Endothelial cell of umbilical vein (primary cell): ENCODE data around the gene KCNJ15. TPM values are rescaled to one million over a fixed set of nuclear protein-coding genes. Genes with fewer than 3 reads are reported as not detected.

ENCODE experiments used
- BruUV-seq: library from RNA; stranded (reverse); fragments of 400-500 nt; replicated peaks from 2 replicates; lab custom pipeline; 2021; lab: Mats Ljungman, UMichigan
- CTCF ChIA-PET: fragments of 300-600, 350-600 bp; sonication (Branson Sonifier 250); formaldehyde crosslinking; loops from one replicate; lab custom pipeline; 2021; ENCODE audit warnings: antibody characterized with exemption, inconsistent platforms; lab: Charles Lee
- POLR2A ChIA-PET: fragments of 300-600, 350-600 bp; sonication (Branson Sonifier 250); formaldehyde crosslinking; loops from one replicate; lab custom pipeline; 2021; ENCODE audit warnings: antibody characterized with exemption, inconsistent platforms; lab: Charles Lee
- DNase-seq: peaks from one replicate; pipeline ENCODE4 v3.0.0-alpha.2; 2011; ENCODE audit warnings: low read depth, low spot score
- FAIRE-seq: peaks from 2 replicates; lab custom pipeline; 2011; peaks lifted over from hg19 to GRCh38; lab: Jason Lieb, UNC
- H2AFZ ChIP-seq: 2 replicates; pipeline ENCODE4 v1.6.0; 2012; ENCODE audit warnings: low read depth, low read length, control low read depth, inconsistent platforms
- H3K27ac ChIP-seq: 2 replicates; pipeline ENCODE4 v1.5.1; 2011; ENCODE audit warnings: low read depth, mild to moderate bottlenecking, control low read depth, low read length, moderate library complexity; ENCODE audit not compliant: insufficient read depth
- H3K27me3 ChIP-seq, 2 experiments: 2 replicates each; pipeline versions ENCODE4 v1.6.0 to v1.6.1; 2011; ENCODE audit warnings: low read length in 2 of 2, mixed read lengths in 1 of 2; ENCODE audit not compliant: control insufficient read depth in 2 of 2, insufficient read depth in 2 of 2
- H3K36me3 ChIP-seq, 2 experiments: 2 replicates in 1 of 2; 3 replicates in 1 of 2; pipeline ENCODE4 v1.5.1; 2011; ENCODE audit warnings: low read length in 2 of 2, mild to moderate bottlenecking in 1 of 2, moderate library complexity in 1 of 2; ENCODE audit not compliant: control insufficient read depth in 2 of 2, insufficient read depth in 2 of 2; ENCODE audit errors: extremely low read depth in 1 of 2
- H3K4me1 ChIP-seq: 3 replicates; pipeline ENCODE4 v1.5.1; 2011; ENCODE audit warnings: mild to moderate bottlenecking, low read length; ENCODE audit not compliant: control insufficient read depth, insufficient read depth; ENCODE audit errors: extremely low read depth
- H3K4me2 ChIP-seq: 2 replicates; pipeline ENCODE4 v1.6.1; 2011; ENCODE audit warnings: low read length, control low read depth, mixed read lengths; ENCODE audit not compliant: insufficient read depth
- H3K4me3 ChIP-seq, 3 experiments: fragments of 200-600 bp in 1 of 3; sonication (generic), shearing (Covaris generic) in 1 of 3; replicated peaks in 1 of 3; 2 replicates each; pipeline ENCODE4 v1.5.1; 2011 to 2016; ENCODE audit warnings: control low read depth in 3 of 3, low read length in 3 of 3, mild to moderate bottlenecking in 2 of 3, inconsistent platforms in 1 of 3, low read depth in 1 of 3, moderate library complexity in 1 of 3; ENCODE audit not compliant: insufficient read depth in 1 of 3
- H3K79me2 ChIP-seq: 2 replicates; pipeline ENCODE4 v1.6.0; 2012; ENCODE audit warnings: low read length, inconsistent platforms; ENCODE audit not compliant: control insufficient read depth, insufficient read depth
- H3K9ac ChIP-seq: replicated peaks from 2 replicates; pipeline ENCODE3; 2011; ENCODE audit warnings: low read length, control low read depth; ENCODE audit not compliant: insufficient read depth; ENCODE audit errors: extremely low read depth
- H3K9me1 ChIP-seq: replicated peaks from 3 replicates; pipeline ENCODE4 v1.6.0; 2011; ENCODE audit warnings: mild to moderate bottlenecking, low read length; ENCODE audit not compliant: control insufficient read depth, insufficient read depth; ENCODE audit errors: extremely low read depth
- H3K9me3 ChIP-seq: replicated peaks from 2 replicates; pipeline ENCODE4 v1.5.1; 2012; ENCODE audit warnings: low read length, inconsistent platforms; ENCODE audit not compliant: control insufficient read depth, insufficient read depth
- H4K20me1 ChIP-seq: replicated peaks from 2 replicates; pipeline ENCODE3; 2011; ENCODE audit warnings: mild to moderate bottlenecking, low read length; ENCODE audit not compliant: control insufficient read depth, insufficient read depth; ENCODE audit errors: extremely low read depth
- CTCF ChIP-seq, 2 donors: IDR thresholded peaks; 1 replicate in 1 of 2; 2 replicates in 1 of 2; pipeline ENCODE4 v1.5.1; 2011; ENCODE audit warnings: low read length in 2 of 2, mild to moderate bottlenecking in 2 of 2, moderate library complexity in 2 of 2, control low read depth in 1 of 2, inconsistent platforms in 1 of 2, low read depth in 1 of 2; ENCODE audit not compliant: insufficient read depth in 1 of 2; ENCODE audit errors: extremely low read depth in 1 of 2
- EZH2 ChIP-seq: IDR thresholded peaks from 2 replicates; pipeline ENCODE4 v1.6.1; 2012; ENCODE audit warnings: borderline replicate concordance, low read depth, mild to moderate bottlenecking, moderate library complexity, low read length, inconsistent platforms; ENCODE audit not compliant: severe bottlenecking
- FOS ChIP-seq: IDR thresholded peaks from 2 replicates; pipeline ENCODE4 v1.6.1; 2011; ENCODE audit warnings: mild to moderate bottlenecking, low read length, moderate library complexity, borderline replicate concordance; ENCODE audit not compliant: insufficient read depth
- GATA2 ChIP-seq: IDR thresholded peaks from 2 replicates; pipeline ENCODE4 v1.7.0; 2011; ENCODE audit warnings: low read depth, mild to moderate bottlenecking, moderate library complexity, mixed read lengths, low read length; ENCODE audit not compliant: insufficient read length, insufficient read depth
- JUN ChIP-seq: IDR thresholded peaks from 2 replicates; pipeline ENCODE4 v1.6.1; 2011; ENCODE audit warnings: borderline replicate concordance, low read depth; ENCODE audit not compliant: insufficient read length, insufficient read depth
- MAX ChIP-seq: IDR thresholded peaks from 2 replicates; pipeline ENCODE4 v1.6.1; 2011; ENCODE audit not compliant: insufficient read depth, insufficient read length
- MYC ChIP-seq: IDR thresholded peaks from one replicate; pipeline ENCODE4 v1.6.1; 2011; ENCODE audit warnings: mild to moderate bottlenecking, low read depth, low read length
- POLR2A ChIP-seq: IDR thresholded peaks from 2 replicates; pipeline ENCODE4 v1.6.1; 2012; ENCODE audit warnings: low read depth, mild to moderate bottlenecking, control low read depth, low read length
- POLR2AphosphoS5 ChIP-seq: IDR thresholded peaks from 2 replicates; pipeline ENCODE4 v1.6.1; 2012; ENCODE audit warnings: low read depth, mild to moderate bottlenecking, control low read depth, low read length, moderate library complexity; ENCODE audit not compliant: insufficient read depth
- dilution Hi-C: fragments of 300-500 bp; cut with MboI; formaldehyde crosslinking; loops from one replicate; pipeline ENCODE4 v1.15.0; 2019; ENCODE audit warnings: low sequenced_read_pairs; ENCODE audit not compliant: extremely low pct_ligation_motif_present
- intact Hi-C: fragments of 100-400 bp; cut with micrococcal nuclease; formaldehyde crosslinking; loops from one replicate; pipeline ENCODE4 v1.10.0; 2022
- polyA plus RNA-seq, 4 experiments: library from polyadenylated mRNA; depleted of rRNA in 3 of 4; stranded (reverse) in 3 of 4; unstranded in 1 of 4; fragments of >200 nt; gene quantifications; 2 replicates each; pipeline versions ENCODE4 v1.2.1 to v1.2.3, GENCODE V29; 2011 to 2012; ENCODE audit warnings: missing spikeins in 1 of 4
- total RNA-seq: library from RNA; stranded (reverse); gene quantifications from 2 replicates; pipeline ENCODE4 v1.2.3, GENCODE V29; 2021

KCNJ15 gene
- total and polyA plus RNA-seq, 2 donors (not counting 3 experiments of a cell fraction or from before 2014, with no cell fraction given): 1.4 to 1.5 TPM

- Histone ChIP-seq H3K36me3 (no peaks in the 10 kb centered on the region), H4K20me1 (no peaks in the 10 kb centered on the region), H3K9me3 (no peaks in the 10 kb centered on the region), H2AFZ (no peak overlapping the region), H3K4me2 (no peak overlapping the region), H3K4me3 (no peak overlapping the region), H3K79me2 (no peaks in the 10 kb centered on the region), H3K9me1 (no peaks in the 10 kb centered on the region), H3K27me3 (peaks cover 8 to 32% of the 10 kb centered on the region in 2 experiments), H3K4me1 (no peaks in the 10 kb centered on the region), H3K27ac (no peak overlapping the region), H3K9ac (no peak overlapping the region)
- ChIA-PET POLR2A (no interaction called here), CTCF (no interaction called here)
- no TSS peak for BruUV-seq
- DNase-seq (no peak), FAIRE-seq (no peak)
- dilution Hi-C loops (no loop called here), intact Hi-C loops (no loop called here)
- no peak for TF ChIP-seq FOS
- TF ChIP-seq EZH2: no peak
- TF ChIP-seq MYC: no peak
- no peak for TF ChIP-seq CTCF (IDR thresholded peaks at IDR 0.05; ENCODE audit: extremely low read depth in 1 of 2, insufficient read depth in 1 of 2, low read depth in 1 of 2, low read length in 2 of 2)
- no peak for TF ChIP-seq MAX
- TF ChIP-seq POLR2AphosphoS5: no peak
- no peak for TF ChIP-seq POLR2A
- TF ChIP-seq JUN: no peak
- no peak for TF ChIP-seq GATA2
These were observed 5.8 kb upstream of the KCNJ15 start for GRCh38 chr21:38250991-38251418.
